Stimulated activated CD4-positive, alpha-beta T cell treated with anti-CD3 and anti-CD28 coated beads, Interleukin-12 subunit alpha, Interleukin-12 subunit beta, amount 100 ng/mL, for 24 hours (primary cell): ENCODE data around the gene MAP2K3.

Experiments used
- DNase-seq, 2 experiments: peaks; one replicate each; pipeline ENCODE4 v3.0.0-alpha.2; 2020; ENCODE audit warnings: low read depth in 2 of 2

MAP2K3 gene

DNA sequence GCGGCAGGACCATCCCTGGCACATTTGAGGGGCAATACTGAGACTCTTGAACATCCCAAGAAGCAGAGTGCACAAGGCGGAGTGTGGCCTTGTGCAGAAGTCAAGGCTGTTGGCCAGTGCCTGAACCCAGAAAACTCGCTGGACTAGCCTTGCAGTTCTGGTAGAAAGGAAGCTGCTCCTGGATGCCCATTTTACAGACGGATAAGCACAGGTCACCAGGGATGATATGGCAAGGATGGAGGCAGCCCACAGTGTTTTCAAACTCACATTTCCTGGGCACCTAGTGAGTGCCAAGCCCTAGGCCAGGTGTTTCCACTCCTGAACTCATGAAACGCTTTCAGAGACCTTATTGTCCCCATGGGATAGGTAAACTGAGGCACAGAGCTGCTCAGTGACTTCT lies 1.7 kb upstream of the MAP2K3 start:
- DNase-seq = no peak

DNA sequence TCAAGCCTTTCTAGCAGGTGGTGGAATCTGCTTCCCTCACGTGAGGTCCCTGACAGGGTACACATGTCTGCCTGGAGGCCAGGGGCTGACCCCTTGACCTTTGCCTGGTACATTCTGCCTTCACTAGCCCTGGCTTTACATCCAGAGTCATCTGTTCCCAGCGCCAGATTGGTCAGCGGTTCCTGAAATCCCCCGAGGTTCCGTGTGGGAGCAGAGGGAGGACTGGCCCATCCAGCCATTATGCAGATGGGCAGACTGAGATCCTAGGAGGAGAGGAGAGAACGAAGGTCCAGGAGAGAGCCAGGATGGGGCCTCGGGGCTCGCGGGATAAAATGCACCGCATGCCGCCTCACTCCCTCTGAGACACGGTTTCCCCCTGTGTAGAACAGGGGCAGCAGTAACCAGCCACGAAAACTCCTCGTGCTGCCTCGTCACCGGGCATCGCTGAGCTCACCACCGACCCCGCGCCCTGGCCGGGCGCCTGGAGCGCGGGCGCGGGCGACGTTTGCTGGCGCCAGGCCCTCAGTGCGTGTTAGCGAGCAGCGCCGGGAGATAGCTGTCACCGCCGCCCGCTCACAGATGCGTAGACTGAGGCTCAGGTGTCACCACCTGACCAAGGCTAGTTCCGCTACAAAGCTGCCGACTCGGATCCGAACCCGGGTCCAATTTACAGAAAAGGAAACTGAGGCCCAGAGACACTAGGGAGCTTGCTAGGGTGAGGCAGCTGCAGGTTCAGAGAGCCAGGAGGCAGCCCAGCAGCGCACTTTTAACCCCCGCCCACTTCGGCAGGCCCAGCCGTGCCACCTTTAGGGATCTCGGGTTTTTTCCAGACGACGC lies 811 bp upstream of the MAP2K3 start:
- no peak for DNase-seq

DNA sequence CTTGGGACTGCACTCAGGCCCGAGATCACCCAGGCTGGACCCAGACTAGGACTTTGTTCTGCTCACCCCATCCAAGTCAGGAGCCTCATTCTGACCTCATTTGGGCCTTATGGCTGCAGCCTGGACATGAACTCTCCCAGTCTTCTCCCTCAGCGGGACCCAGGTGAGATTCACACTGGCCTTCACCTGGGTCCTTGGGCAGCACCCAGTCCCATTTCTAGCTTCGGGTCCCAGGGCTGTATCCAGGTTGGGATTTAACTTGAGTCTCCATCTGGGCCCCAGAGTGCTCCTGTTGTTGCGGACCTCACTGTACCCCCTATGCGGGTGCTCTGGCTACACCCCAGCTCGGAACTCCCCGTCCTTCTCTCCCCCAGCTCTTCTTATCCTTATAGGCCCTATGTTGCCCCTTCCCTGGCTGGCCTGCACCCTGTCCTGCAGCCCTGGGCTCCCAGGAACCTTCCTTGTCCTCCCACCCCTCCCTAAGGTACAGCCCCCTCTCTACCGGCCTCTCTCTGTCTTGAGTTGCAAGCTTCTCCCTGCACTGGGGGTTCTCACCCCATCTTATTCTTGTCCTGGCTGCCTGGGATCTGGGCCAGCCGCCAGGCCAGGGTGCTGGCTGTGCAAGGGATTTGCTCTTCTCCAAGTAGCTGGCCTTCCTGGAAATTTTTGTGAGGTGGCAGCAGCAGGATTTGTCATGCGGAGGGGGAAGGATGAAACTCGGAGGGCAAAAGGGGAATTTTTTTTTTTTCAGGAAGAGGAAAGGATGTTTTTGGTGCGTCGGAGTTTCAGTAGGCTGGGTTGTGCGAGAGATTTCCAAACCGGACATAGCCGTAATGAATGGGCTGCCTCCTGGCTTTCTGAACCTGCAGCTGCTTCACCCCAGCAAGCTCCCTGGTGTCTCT lies 904 bp downstream of the MAP2K3 start:
- no peak for DNase-seq

DNA sequence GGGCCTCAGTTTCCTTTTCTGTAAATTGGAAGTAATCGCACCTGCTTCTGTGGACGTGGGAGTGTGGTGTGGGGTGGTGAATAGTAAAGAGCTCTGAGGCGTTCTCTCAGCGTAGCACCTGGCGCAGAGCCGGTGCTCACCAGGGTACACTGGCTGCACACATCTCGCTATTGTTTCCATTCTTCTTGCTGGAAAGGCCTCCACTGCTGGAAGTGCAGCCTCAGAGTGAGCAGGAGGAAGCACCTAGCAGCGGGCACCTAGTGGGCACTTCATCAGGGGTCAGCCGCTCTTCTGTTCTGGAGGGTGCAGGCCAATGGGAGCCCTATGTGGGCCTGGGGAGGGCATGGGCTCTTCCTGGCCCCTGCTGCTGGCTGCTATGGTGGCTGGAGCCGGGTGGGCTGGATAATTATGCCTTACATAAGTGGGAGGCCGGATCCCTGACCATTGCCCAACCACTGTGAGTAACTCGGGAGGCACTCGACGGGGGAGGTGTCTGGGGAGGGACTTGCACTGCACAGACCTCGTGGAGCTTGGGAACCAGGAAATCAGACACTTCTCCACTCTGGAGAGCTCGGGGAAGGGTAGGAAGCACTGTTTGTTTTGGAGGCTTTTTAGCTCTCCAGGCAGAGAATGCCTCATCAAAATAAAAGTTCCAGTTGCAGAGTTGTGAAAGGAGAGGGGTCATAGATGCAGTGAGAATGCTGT lies 1.7 kb downstream of the MAP2K3 start:
- DNase-seq = no peak

DNA sequence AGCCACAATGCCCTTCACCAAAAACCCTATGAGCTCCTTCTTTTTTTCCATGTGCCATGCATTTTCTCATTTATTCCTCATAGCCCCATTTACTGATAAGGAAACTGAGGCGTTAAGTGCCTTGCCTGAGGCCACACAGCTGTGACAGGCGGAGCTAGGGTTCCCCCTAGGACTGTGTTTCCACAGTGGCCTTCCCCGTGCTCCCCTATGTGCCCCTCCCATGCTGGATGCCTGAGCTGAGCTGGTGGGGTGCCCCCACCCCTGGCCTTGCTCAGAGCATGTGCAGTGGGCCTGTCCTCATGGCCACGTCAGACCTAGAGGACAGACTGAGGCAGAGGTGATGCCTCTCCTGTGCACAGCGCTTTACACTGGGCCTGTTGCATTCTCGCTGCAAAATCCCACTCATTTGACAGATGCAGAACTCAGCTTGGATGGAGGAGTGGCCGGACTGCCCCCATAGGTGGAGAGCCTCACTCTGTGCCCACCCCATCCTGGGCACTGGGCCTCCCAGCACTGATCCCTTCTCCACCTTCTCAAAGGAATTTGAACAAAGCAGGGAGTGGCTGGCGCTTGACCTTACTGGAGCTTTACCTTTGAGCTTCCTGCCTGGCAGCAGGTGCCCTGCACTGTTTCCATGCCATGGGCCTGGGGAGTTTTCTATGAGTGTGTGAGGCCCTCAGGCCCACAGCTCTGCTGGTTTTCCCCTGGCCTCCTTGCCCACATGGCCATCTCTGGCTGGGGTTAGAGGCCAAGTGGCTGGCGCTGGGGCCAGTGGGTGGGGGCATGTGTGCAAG lies 2.6 kb downstream of the MAP2K3 start:
- DNase-seq = no peak

DNA sequence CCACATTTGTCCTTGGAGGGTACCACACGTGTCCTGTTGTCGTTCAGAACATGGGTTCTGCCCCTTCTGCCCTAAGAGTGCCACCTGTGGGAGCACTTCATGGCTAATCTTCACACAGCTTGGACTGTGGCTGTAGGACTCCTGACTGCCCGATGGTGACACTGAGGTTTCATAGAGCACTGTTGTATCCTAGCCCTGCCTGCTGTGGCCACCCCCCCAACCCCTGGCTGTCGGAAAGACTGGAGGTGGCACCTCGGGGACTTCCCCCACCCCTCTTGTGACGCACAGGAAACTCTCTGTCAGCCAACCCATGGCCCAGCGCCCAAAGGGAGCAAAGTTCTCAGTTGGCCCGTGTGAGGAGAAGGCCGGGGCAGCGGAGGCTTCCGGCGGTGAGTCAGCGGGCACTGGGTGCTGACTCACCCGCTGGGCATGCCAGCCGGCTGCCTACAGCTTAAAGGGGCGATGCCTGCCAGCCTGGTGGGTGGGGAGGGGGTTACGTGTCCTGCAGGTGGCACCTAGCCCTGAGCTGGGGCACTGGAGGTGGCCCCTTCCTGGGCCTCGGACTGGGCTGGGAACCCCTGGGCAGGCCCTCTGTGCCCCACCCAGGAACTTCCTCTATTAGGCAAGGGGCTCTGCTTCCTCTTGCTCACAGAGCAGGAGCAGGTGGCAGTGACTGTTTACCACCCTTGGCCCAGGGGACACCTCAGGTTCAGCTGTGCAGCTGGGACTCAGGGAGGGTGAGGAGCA lies 3.4 kb downstream of the MAP2K3 start:
- DNase-seq = peak; percentile 94 to 97

DNA sequence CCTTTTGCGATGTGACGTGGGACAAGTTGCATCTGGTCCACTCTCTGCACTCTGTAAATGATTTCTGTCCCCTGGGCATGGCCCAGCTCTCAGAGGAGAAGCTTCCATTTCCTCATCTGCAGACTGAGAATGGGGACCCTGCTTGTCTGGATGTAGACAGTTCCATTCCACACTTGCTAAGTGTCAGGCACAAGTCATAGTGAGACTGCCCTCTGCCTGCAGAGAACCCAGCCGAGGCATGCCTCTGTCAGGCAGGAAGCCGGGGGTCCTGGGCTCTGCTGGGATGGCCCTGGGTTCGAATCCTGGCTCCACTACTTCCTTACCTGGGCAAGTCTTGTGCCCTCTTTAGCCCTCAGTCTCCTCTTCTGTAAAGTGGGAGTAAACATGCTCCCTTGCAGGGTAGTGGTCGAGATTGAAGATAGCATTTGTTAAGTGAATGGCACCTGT lies 4.1 kb downstream of the MAP2K3 start:
- no peak for DNase-seq

DNA sequence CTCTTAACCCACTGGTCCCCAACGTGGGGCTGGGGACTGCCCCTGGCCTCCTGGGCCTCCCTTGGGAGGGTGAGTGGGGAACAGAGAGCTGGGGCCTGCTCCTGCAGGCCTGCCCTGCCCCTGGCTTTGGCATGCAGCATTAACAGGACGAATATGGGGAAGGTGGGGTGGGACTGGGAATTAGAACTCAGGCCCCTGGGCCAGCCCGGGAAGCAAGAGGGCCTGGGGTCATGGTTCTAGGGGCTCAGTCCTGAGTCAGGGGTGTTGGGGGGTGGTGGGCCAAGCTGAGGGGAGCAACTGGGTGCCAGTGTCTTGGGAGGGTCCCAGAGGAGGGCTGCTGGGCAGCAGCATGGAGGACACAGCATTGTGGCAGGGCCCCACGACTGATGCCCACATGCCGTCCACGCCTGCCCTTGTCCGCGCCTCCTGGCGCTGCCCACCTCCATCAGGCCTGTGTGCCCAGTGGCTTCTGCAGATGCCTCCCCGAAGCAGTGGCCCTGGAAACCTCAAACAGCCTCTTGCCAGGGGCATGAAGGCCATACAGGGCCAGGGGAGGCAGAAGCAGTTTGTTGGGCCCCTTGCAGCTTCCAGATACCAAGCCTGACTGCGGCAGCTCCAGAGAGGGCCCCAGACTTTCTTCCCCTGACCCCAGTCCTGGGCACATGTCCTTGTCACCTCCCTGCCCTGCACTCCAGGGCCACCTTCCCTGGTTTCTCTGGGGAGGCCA lies 4.8 kb downstream of the MAP2K3 start:
- no peak for DNase-seq

DNA sequence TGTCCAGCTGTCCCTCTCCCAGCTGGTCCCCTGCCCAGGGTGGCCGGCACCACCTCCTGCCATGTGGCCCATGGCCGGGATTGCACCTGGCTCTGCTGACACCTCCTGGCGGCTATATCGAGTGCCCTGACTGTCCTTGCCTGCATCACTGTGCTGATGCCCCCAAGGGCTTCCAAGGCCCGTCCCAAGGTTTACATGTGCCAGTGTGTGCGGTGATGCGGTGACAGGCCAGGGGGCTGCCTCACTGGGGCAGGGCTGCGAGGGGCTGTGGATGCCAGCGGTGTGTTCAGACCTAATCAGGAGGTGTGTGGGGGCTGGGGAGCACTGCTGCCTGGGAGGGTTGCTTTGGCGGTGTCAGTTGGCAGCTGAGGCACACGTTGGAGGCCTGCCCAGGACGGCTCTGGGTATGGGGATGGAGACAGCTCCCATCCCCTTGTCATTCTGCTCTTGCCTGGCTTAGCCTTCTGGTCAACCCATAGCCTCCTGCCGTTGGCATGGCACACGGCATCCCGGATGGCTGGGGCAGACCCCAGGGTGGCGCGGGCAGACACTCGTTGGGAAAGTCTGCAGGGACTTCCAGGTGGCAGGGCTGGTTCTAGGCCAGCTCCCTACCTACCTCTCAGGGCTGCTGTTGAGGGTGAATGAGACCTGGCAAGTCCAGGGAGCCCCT lies 5.5 kb downstream of the MAP2K3 start:
- no peak for DNase-seq

DNA sequence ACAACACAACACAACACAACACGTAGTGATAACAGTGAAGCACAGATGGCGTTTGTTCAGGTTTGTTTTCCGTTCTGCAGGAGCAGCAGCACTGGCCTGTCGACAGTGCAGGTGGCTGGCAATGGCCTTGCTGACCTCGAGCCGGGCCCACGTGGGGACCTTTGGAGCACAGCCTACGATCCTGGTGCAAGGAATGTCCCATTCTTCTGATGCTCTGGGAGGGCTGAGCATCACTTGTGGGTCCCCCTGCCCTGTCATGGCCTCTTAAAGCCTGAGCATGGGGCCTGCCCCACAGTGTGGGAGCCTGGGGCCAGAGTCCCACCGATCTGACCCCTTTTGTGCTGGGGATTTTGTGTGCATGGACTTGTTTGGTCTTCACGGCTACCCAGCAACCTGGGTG lies 6.8 kb downstream of the MAP2K3 start:
- DNase-seq = no peak

DNA sequence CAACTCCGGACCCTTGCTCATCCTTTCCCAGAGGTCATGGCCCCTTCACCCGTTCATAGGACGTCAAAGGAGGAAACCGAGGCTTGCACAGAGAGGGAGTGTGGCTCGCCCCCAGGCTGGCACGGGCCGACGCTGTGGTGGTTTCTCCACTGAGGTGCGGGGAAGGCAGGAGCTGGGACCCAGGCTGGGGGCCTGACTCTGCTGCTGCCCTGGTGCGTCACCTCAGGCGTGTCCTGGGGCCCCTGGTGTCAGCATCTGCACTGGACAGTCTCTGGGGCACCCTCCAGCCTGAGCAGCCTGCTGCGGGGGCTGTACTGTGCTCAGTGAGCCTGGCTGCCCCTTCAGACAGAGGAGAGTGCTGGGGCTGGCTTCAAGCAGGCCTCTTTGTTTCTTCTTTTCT lies 7.4 kb downstream of the MAP2K3 start:
- no peak for DNase-seq

DNA sequence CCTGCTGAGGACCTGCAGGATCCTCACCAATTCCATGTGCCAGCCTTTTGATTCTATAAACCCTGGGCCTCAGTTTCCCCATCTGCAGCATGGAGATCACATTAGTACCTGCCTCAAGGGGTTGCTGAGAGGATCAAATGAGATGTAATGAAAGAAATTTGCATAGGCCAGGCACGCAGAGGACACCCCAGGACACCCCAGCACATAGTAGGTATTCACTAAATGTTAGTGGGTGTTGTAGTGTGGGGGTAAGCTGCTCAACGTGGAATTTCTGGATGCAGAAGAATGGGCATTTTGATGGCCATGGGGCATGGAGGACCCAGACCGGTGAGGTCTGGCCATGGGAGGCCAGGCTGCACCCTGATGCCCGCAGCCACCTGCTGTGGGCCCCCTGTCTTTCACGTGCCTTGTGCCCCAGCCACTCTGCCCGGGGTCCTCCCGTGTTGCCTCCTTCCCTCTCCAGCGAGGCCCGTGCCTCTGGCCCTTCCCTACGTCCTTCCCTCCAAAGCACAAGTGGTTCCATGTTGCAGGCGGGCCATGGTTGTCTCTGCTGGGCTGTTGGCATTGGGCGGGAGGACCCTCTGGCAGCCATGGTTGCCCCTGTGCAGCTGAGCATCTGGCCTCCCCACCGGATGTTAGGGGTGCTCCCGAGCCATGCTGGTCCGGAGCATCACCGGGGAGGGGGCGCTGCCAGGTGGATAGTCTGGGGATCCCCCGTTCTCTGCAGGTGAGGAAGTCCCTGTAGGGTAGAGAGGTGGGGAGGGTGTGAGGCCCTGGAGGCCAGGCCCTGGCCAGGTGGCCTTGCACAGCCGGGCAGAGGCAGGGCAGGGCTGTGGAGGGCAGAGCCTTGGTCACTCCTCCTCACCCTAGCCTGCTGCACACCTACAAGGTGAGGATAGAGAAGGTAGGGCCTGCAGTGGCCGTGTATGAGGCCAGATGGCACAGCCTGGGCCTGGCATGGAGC lies 8.6 kb downstream of the MAP2K3 start:
- no peak for DNase-seq

DNA sequence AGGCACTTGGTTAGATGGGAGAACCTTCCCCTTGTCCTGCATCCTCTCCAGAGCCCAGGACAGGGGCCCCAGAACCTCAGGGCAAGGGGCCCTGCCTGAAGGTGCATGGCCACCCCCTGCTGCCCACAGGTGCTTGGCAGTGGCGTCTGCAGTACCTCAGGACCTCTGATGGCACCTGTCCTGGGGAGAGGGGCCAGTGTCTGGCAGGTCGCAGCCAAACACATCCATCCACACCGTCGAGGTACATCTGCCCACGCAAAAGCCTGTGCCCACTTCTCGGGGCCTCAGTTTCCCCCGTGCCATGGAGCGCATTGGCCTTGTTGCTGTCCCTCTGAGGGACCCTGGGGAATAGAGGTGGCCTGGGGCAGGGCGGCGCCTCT lies 9.3 kb downstream of the MAP2K3 start:
- DNase-seq = no peak

DNA sequence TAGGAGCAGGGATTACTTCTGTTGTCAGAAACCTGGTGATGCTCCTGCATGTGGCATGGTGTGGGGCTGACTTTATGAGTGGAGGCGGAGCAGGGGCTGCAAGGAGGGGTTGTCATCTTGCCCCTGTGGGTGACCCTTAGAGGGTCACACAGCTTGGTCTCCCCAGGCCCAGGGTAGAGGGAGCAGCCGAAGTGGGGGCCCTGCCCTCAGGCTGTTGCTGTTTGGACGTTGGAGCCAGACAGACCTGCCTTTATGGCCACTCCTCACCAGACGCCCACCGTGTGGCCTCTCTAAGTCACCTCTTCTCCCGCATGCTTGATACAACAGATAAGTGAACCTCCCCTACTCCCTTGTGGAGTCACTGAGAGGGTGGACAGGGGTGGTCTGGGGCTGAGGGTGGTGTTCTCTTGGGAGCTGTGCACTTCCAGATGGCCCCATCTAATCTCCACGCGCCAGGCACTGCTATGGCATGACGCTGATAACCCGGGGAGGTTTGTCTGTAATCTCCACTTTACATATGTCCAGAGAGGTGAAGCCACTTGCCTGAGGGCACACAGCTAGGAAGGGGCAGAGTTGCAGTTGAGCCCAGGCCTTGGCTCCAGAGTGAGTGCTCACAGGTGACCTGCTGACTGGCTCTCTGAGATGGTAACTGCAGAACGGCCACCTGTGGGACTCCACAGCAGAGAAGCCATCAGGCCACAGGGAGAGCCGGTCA lies 10.0 kb downstream of the MAP2K3 start:
- DNase-seq = no peak

DNA sequence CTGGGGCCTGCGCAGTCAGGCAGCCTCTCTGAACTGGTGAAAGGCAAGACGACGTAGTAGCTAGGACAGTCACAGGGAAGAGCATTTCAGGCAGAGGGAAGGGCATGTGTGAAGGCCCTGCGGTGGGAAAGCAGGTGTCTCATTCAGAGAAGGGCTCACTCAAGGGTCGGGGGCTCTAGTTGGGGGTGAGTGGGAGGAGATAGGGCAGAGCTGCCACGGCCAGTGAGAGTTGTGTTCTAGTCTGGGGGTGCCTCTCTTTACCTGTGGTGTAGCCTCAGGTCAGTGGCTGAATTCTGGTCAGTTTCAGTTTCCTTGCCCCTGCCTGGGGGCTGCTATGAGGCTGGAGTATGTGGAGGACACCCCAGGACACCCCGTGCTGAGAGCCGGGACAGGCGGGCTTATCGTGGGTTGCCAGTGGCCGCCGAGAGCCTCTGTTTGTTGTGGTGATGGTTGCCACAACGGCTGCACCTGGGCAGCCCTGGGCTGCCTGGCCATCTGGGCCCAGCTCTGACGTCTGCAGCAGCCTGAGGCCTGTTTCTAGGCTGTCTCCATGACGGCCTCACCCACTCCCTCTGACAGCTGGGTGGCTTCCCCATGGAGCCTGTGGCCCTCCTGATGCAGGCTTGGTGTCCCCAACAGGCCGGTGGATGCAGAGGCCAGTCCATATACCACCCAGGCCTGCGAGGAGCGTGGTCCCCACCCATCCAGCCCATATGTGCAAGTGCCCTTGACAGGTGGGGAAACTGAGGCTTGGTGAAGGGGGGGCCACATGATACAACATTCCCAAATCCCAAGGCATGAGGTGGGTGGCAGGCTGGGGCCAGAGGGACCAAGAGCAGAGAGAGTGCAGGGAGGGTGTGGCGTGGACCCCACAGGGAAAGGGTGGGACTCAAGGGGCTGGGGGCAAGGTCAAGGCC lies 10.8 kb downstream of the MAP2K3 start:
- no peak for DNase-seq
